Liver (tissue), 3 donors: ENCODE data around the gene MKI67.

Experiments used
- ATF3 ChIP-seq: IDR thresholded peaks from 2 replicates; pipeline ENCODE4 v1.6.1; 2016; ENCODE audit warnings: antibody characterized with exemption
- CTCF ChIP-seq: fragments of 150-350 bp; IDR thresholded peaks from 2 replicates; pipeline ENCODE4 v1.5.1; 2017; ENCODE audit warnings: improper control_type of control experiment, low read depth, low read length; ENCODE audit not compliant: missing input control
- EGR1 ChIP-seq, 2 donors: IDR thresholded peaks; 2 replicates each; pipeline ENCODE4 v1.6.1; 2016 to 2018; ENCODE audit warnings: antibody characterized with exemption in 2 of 2, low read depth in 2 of 2
- FOXA1 ChIP-seq: IDR thresholded peaks from 2 replicates; pipeline ENCODE4 v1.6.1; 2016; ENCODE audit warnings: antibody characterized with exemption
- FOXA2 ChIP-seq: IDR thresholded peaks from 2 replicates; pipeline ENCODE4 v1.6.1; 2016; ENCODE audit warnings: antibody characterized with exemption
- GABPA ChIP-seq, 2 donors: IDR thresholded peaks in 1 of 2; conservative IDR thresholded peaks in 1 of 2; 2 replicates each; pipeline ENCODE4 v1.6.1; 2016; ENCODE audit warnings: antibody characterized with exemption in 2 of 2, mild to moderate bottlenecking in 1 of 2, moderate library complexity in 1 of 2
- HNF4G ChIP-seq: IDR thresholded peaks from 2 replicates; pipeline ENCODE4 v1.6.1; 2016; ENCODE audit warnings: antibody characterized with exemption
- JUND ChIP-seq, 2 donors: IDR thresholded peaks; 2 replicates each; pipeline ENCODE4 v1.6.1; 2016; ENCODE audit warnings: antibody characterized with exemption in 2 of 2
- MAX ChIP-seq: IDR thresholded peaks from 2 replicates; pipeline ENCODE4 v1.6.1; 2016; ENCODE audit warnings: antibody characterized with exemption
- RAD21 ChIP-seq, 2 donors: IDR thresholded peaks; 2 replicates each; pipeline ENCODE4 v1.6.1; 2016; ENCODE audit warnings: antibody characterized with exemption in 2 of 2, mild to moderate bottlenecking in 2 of 2
- REST ChIP-seq: IDR thresholded peaks from 2 replicates; pipeline ENCODE4 v1.6.1; 2016; ENCODE audit warnings: antibody characterized with exemption, mild to moderate bottlenecking
- RXRA ChIP-seq, 2 donors: IDR thresholded peaks; 2 replicates each; pipeline ENCODE4 v1.6.1; 2017 to 2018; ENCODE audit warnings: antibody characterized with exemption in 2 of 2, mild to moderate bottlenecking in 1 of 2
- SP1 ChIP-seq: IDR thresholded peaks from 2 replicates; pipeline ENCODE4 v1.6.1; 2018; ENCODE audit warnings: antibody characterized with exemption, mild to moderate bottlenecking
- TAF1 ChIP-seq: conservative IDR thresholded peaks from 2 replicates; pipeline ENCODE4 v1.6.1; 2016; ENCODE audit warnings: antibody characterized with exemption, mild to moderate bottlenecking
- donor health status: healthy.
- donor health status: healthy.

GRCh38 chr10:128084991-128085390 is 41.2 kb downstream of the MKI67 start:
- TF ChIP-seq CTCF: no peak
- no peak for TF ChIP-seq MAX
- TF ChIP-seq REST: no peak
- TF ChIP-seq RXRA (IDR thresholded peaks at IDR 0.05): no peak
- TF ChIP-seq EGR1 (IDR thresholded peaks at IDR 0.05; ENCODE audit: low read depth in 2 of 2): no peak
- TF ChIP-seq JUND (IDR thresholded peaks at IDR 0.05): no peak
- TF ChIP-seq GABPA (IDR thresholded peaks at IDR 0.05 in 1 of 2, conservative IDR thresholded peaks at IDR 0.05 in 1 of 2): no peak
- no peak for TF ChIP-seq RAD21 (IDR thresholded peaks at IDR 0.05)
- TF ChIP-seq FOXA1: no peak
- TF ChIP-seq HNF4G: no peak
- TF ChIP-seq SP1: no peak
- TF ChIP-seq FOXA2: no peak
- TF ChIP-seq ATF3: no peak
- TF ChIP-seq TAF1: no peak
